ENCODE results near the gene OR9Q1.

- TF ChIP-seq CTCF (IDR thresholded peaks at IDR 0.05): no peak
- no peak for TF ChIP-seq POLR2A (IDR thresholded peaks at IDR 0.05; ENCODE audit: low read depth)
- no peak for TF ChIP-seq POLR2AphosphoS5 (IDR thresholded peaks at IDR 0.05)
- TF ChIP-seq EP300 (IDR thresholded peaks at IDR 0.05): no peak
These were observed 35.3 kb downstream of the OR9Q1 start for GRCh38 chr11:58059007-58059350.
